Fibroblast of lung (primary cell): ENCODE data around the gene OR10G6. TPM values are rescaled to one million over a fixed set of nuclear protein-coding genes. Genes with fewer than 3 reads are reported as not detected.

Source experiments
- DNase-seq, 2 donors: peaks; one replicate each; pipeline versions ENCODE4 v3.0.0 to v3.0.0-alpha.2; 2010; ENCODE audit warnings: low read depth in 2 of 2
- H2AFZ ChIP-seq: 2 replicates; pipeline ENCODE4 v1.5.1; 2012; ENCODE audit warnings: low read length, control low read depth, inconsistent platforms
- H3K27ac ChIP-seq: 2 replicates; pipeline ENCODE4 v1.5.1; 2011; ENCODE audit warnings: low read length, control low read depth; ENCODE audit not compliant: insufficient read depth
- H3K27me3 ChIP-seq: 2 replicates; pipeline ENCODE4 v1.5.1; 2011; ENCODE audit warnings: mild to moderate bottlenecking, low read length; ENCODE audit not compliant: control insufficient read depth, insufficient read depth
- H3K36me3 ChIP-seq: 2 replicates; pipeline ENCODE4 v1.5.1; 2011; ENCODE audit warnings: low read length; ENCODE audit not compliant: control insufficient read depth, insufficient read depth
- H3K4me1 ChIP-seq: 2 replicates; pipeline ENCODE4 v1.5.1; 2011; ENCODE audit warnings: low read length; ENCODE audit not compliant: control insufficient read depth, insufficient read depth; ENCODE audit errors: extremely low read depth
- H3K4me2 ChIP-seq: 2 replicates; pipeline ENCODE4 v1.5.1; 2011; ENCODE audit warnings: low read length, control low read depth; ENCODE audit not compliant: insufficient read depth; ENCODE audit errors: extremely low read depth
- H3K4me3 ChIP-seq, 4 experiments: fragments of 200-600 bp in 1 of 4; sonication (generic) in 1 of 4; replicated peaks in 1 of 4; 2 replicates each; pipeline ENCODE4 v1.5.1; 2011 to 2016; ENCODE audit warnings: low read length in 4 of 4, low read depth in 3 of 4, mild to moderate bottlenecking in 3 of 4, control low read depth in 2 of 4, inconsistent platforms in 1 of 4, mixed read lengths in 1 of 4; ENCODE audit not compliant: insufficient read depth in 1 of 4; ENCODE audit errors: control extremely low read depth in 1 of 4
- H3K79me2 ChIP-seq: 2 replicates; pipeline ENCODE4 v1.5.1; 2012; ENCODE audit warnings: mild to moderate bottlenecking, low read length, inconsistent platforms; ENCODE audit not compliant: control insufficient read depth, insufficient read depth
- H3K9ac ChIP-seq: 2 replicates; pipeline ENCODE4 v1.5.1; 2011; ENCODE audit warnings: mild to moderate bottlenecking, low read length, control low read depth; ENCODE audit not compliant: insufficient read depth
- H3K9me3 ChIP-seq: 2 replicates; pipeline ENCODE4 v1.5.1; 2012; ENCODE audit warnings: low read depth, low read length; ENCODE audit not compliant: control insufficient read depth, insufficient read depth
- H4K20me1 ChIP-seq: 2 replicates; pipeline ENCODE4 v1.5.1; 2011; ENCODE audit warnings: low read length; ENCODE audit not compliant: control insufficient read depth, insufficient read depth; ENCODE audit errors: extremely low read depth
- EZH2 ChIP-seq: IDR thresholded peaks from 2 replicates; pipeline ENCODE4 v1.5.1; 2012; ENCODE audit warnings: low read length, control low read depth, mild to moderate bottlenecking; ENCODE audit errors: missing control alignments
- polyA minus RNA-seq: library from RNA; depleted of rRNA, polyadenylated mRNA; stranded (reverse); fragments of >200 nt; gene quantifications from 2 replicates; pipeline ENCODE4 v1.2.3, GENCODE V29; 2011; ENCODE audit warnings: low replicate concordance
- polyA plus RNA-seq, 2 donors: library from polyadenylated mRNA; depleted of rRNA in 1 of 2; stranded (reverse) in 1 of 2; unstranded in 1 of 2; fragments of >200 nt; gene quantifications; 2 replicates each; pipeline ENCODE4 v1.2.1, GENCODE V29; 2011 to 2012; ENCODE audit warnings: missing spikeins in 1 of 2
- total RNA-seq: library from RNA; depleted of rRNA; stranded (reverse); fragments of >200 nt; gene quantifications from 2 replicates; pipeline ENCODE4 v1.2.1, GENCODE V29; 2014
- TF ChIP-seq, protein P1 (sequence below), 2 donors: IDR thresholded peaks in 1 of 2; conservative IDR thresholded peaks in 1 of 2; 1 replicate in 1 of 2; 2 replicates in 1 of 2; pipeline ENCODE4 v1.5.1; 2011 to 2012; ENCODE audit warnings: low read length in 2 of 2, control low read depth in 1 of 2, inconsistent platforms in 1 of 2, low read depth in 1 of 2, mild to moderate bottlenecking in 1 of 2

Gene OR10G6
- total RNA-seq (not detected in 2 replicates), polyA plus RNA-seq (not detected in 2 replicates), polyA minus RNA-seq (not detected in 2 replicates)
- not detected in 2 replicates for polyA plus RNA-seq (2012)

GRCh38 chr11:123995119-123995518 is at the start of gene OR10G6:
TSS of gene OR10G6 (minus strand) at chr11:123995161. CDS start at chr11:123995161, 0 bp downstream.
- no peak within 1 kb of the TSS for H3K27ac ChIP-seq
- TF ChIP-seq, protein P1, sequence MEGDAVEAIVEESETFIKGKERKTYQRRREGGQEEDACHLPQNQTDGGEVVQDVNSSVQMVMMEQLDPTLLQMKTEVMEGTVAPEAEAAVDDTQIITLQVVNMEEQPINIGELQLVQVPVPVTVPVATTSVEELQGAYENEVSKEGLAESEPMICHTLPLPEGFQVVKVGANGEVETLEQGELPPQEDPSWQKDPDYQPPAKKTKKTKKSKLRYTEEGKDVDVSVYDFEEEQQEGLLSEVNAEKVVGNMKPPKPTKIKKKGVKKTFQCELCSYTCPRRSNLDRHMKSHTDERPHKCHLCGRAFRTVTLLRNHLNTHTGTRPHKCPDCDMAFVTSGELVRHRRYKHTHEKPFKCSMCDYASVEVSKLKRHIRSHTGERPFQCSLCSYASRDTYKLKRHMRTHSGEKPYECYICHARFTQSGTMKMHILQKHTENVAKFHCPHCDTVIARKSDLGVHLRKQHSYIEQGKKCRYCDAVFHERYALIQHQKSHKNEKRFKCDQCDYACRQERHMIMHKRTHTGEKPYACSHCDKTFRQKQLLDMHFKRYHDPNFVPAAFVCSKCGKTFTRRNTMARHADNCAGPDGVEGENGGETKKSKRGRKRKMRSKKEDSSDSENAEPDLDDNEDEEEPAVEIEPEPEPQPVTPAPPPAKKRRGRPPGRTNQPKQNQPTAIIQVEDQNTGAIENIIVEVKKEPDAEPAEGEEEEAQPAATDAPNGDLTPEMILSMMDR (conservative IDR thresholded peaks at IDR 0.05 in 1 of 2, IDR thresholded peaks at IDR 0.05 in 1 of 2; ENCODE audit: low read depth in 1 of 2, low read length in 2 of 2), result no peak
- TF ChIP-seq EZH2, result no peak
- H3K9ac ChIP-seq, result no peak within 1 kb of the TSS

GRCh38 chr11:124043420-124043819 is 48.5 kb upstream of the OR10G6 start:
- no peaks in the 10 kb centered on the region for H3K79me2 ChIP-seq
- H3K4me1 ChIP-seq, result no peaks in the 10 kb centered on the region
- TF ChIP-seq, protein P1 (conservative IDR thresholded peaks at IDR 0.05 in 1 of 2, IDR thresholded peaks at IDR 0.05 in 1 of 2; ENCODE audit: low read depth in 1 of 2, low read length in 2 of 2), result no peak
- no peak for TF ChIP-seq EZH2
- no peak overlapping the region for H3K9ac ChIP-seq
- no peaks in the 10 kb centered on the region for H3K27me3 ChIP-seq
- no peak overlapping the region for H3K27ac ChIP-seq
- no peaks in the 10 kb centered on the region for H3K9me3 ChIP-seq
- no peaks in the 10 kb centered on the region for H3K36me3 ChIP-seq
- DNase-seq, result no peak
- no peak overlapping the region for H3K4me3 ChIP-seq
- no peak overlapping the region for H3K4me2 ChIP-seq
- no peak overlapping the region for H2AFZ ChIP-seq
- H4K20me1 ChIP-seq, result no peaks in the 10 kb centered on the region

More at GRCh38 chr11:123995119-123995518, at the start of gene OR10G6:
- Histone ChIP-seq H3K4me2 (no peak within 1 kb of the TSS), H3K9me3 (no peaks in the 10 kb centered on the region), H3K4me1 (no peaks in the 10 kb centered on the region), H2AFZ (no peak within 1 kb of the TSS), H3K4me3 (no peak within 1 kb of the TSS), H3K36me3 (no peaks in the 10 kb centered on the region), H4K20me1 (no peaks in the 10 kb centered on the region), H3K27me3 (no peaks in the 10 kb centered on the region), H3K79me2 (no peaks in the 10 kb centered on the region)
- no peak for DNase-seq

- TF ChIP-seq, protein P1 (conservative IDR thresholded peaks at IDR 0.05 in 1 of 2, IDR thresholded peaks at IDR 0.05 in 1 of 2; ENCODE audit: low read depth in 1 of 2, low read length in 2 of 2), result no peak
- H3K27me3 ChIP-seq, result no peaks in the 10 kb centered on the region
- H4K20me1 ChIP-seq, result no peaks in the 10 kb centered on the region
- no peak within 1 kb of the TSS for H3K27ac ChIP-seq
- no peak for DNase-seq
- H3K4me1 ChIP-seq, result no peaks in the 10 kb centered on the region
- H3K79me2 ChIP-seq, result no peaks in the 10 kb centered on the region
- H2AFZ ChIP-seq, result no peak within 1 kb of the TSS
- no peak within 1 kb of the TSS for H3K9ac ChIP-seq
- H3K9me3 ChIP-seq, result no peaks in the 10 kb centered on the region
- no peak within 1 kb of the TSS for H3K4me3 ChIP-seq
- no peak within 1 kb of the TSS for H3K4me2 ChIP-seq
- H3K36me3 ChIP-seq, result no peaks in the 10 kb centered on the region
These were observed 46.3 kb upstream of the OR10G6 start, which contains the start of gene OR10G7 for GRCh38 chr11:124041254-124041653. TSS of gene OR10G7 (minus strand) at chr11:124041325. CDS start at chr11:124039001, 2,324 bp downstream.
